IPS DF 6.9 (cell line): Measurements from ENCODE around the gene NFRKB.

Experiments
- DNase-seq: peaks from one replicate; pipeline ENCODE4 v3.0.0-alpha.2; 2013; ENCODE audit warnings: low read depth, low spot score
- H3K27ac ChIP-seq: one replicate; pipeline ENCODE4 v1.5.1; 2013; ENCODE audit warnings: low read length, control low read depth
- H3K27me3 ChIP-seq: 2 replicates; pipeline ENCODE4 v1.6.1; 2013; ENCODE audit warnings: mild to moderate bottlenecking, low read length; ENCODE audit not compliant: control insufficient read depth, insufficient read depth
- H3K36me3 ChIP-seq: 2 replicates; pipeline ENCODE4 v1.6.1; 2013; ENCODE audit warnings: low read length; ENCODE audit not compliant: control insufficient read depth, insufficient read depth
- H3K4me1 ChIP-seq: 2 replicates; pipeline ENCODE4 v1.6.1; 2013; ENCODE audit warnings: low read length; ENCODE audit not compliant: control insufficient read depth, insufficient read depth
- H3K4me3 ChIP-seq: 2 replicates; pipeline ENCODE4 v1.5.1; 2013; ENCODE audit warnings: mild to moderate bottlenecking, low read length
- H3K9me3 ChIP-seq: 2 replicates; pipeline ENCODE4 v1.6.1; 2013; ENCODE audit warnings: low read length, inconsistent platforms; ENCODE audit not compliant: control insufficient read depth, insufficient read depth
- WGBS: extraction: QIAGEN DNeasy Blood & Tissue Kit; methylation state at CpG from one replicate; pipeline ENCODE4 v1.1.7; 2013; ENCODE audit warnings: mixed read lengths, missing lambda C conversion rate; ENCODE audit not compliant: insufficient read length, insufficient coverage; 5-methylcytosine and 5-hydroxymethylcytosine counted together

The NFRKB gene

DNA sequence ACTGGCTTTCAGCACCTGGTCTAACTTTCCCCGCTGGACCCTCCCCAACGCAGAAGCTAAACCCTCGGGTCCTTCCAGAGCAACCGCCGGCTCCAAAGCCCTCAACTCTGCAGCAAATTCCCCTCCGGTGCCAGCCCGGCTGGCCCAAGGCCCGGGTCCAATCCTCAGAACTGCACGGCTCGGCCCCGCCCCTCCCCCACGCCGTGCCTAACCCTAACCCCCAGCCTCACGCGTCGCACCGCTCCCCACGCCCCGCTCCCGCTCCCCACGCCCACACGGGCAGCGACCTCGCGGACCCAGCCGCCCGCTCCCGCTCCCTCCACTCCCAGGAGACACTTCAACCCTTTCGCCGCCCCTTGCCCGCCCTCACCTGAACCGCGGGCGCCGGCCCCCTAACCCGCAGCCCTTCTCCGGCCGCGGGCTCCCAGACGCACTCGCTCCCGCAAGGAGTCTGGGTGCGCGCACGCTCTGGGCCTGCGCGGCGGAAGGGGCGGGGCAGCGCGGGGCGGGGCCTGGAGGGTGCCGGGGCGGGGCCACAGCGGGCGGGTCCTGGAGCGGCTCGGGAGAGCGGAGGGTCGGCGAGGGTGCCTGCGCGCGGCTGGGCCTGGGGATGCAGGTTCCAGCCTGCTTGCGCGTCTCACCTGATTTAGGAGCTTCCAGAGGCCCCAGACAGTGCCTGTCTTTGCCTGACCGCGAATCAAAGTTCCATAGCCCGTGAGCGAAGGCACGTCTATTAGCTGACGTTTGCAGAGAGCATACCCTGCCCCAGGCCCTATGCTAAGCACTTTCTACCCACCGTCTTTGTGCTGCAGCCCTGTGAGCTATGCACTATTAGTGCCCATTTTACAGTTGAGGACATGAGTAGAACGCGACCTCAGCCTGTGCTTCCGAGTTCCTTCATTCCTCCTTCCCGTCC is at the start of gene NFRKB:
Gene NFRKB, minus strand, starts transcription at position 453 of the 916 bp plus-strand sequence. CDS start 2,729 bp downstream, outside the sequence.
- Histone ChIP-seq H3K27me3 (no peaks in the 10 kb centered on the region), H3K9me3 (no peaks in the 10 kb centered on the region), H3K27ac (no peak within 1 kb of the TSS), H3K36me3 (peaks cover 7% of the 10 kb centered on the region; the same call in 1 of the 2 replicates), H3K4me3 (peak within 1 kb of the TSS; percentile 96), H3K4me1 (no peaks in the 10 kb centered on the region)
- no CpG with 5 or more reads among the region's 77 CpGs for WGBS
- peak; percentile 25 for DNase-seq

DNA sequence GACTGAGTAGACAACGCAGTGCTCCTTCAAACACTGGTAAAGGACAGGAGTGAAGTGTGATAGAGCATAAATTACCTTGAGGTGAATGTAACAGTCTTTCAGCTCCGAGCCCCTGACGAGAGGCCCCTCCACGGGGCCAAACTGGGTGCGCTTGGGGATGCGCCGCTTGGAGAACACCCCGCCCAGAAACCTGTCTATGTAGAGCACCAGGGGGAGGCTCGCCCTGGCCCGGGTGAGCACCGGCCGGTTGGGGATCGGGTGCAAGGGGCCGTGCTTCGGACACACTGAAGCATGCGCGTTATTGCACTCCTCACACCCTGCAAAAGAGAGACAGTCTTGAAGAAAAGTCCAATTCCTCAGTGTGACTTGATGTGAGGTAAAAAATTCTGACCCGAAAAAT is 49.3 kb upstream of the NFRKB start:
- H3K27ac ChIP-seq = no peak overlapping the region
- H3K4me3 ChIP-seq = no peak overlapping the region
- no peaks in the 10 kb centered on the region for H3K9me3 ChIP-seq
- no peaks in the 10 kb centered on the region for H3K27me3 ChIP-seq
- H3K36me3 ChIP-seq = peaks cover 3% of the 10 kb centered on the region; the same call in 1 of the 2 replicates
- no peak for DNase-seq
- no CpG with 5 or more reads among the region's 18 CpGs for WGBS
- H3K4me1 ChIP-seq = no peaks in the 10 kb centered on the region

DNA sequence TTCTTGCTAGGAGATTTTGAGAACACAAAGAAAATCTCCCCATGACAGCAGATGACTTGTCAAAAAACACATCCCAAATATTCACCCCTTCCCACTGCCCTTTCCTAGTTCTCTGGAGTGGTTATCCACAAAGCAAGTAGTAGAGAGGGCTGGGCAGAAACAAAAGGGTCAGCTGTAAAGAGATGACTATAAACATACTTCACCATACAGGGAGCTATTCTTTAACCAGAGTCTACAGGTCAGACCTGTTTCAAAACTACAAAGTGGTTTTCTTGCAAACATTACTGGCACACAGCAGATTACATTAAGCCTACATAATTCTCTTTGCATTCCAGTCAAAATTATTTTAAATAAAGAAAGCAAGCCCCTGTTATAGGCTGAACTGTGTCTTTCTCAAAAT is 47.7 kb upstream of the NFRKB start:
- no peaks in the 10 kb centered on the region for H3K4me1 ChIP-seq
- H3K36me3 ChIP-seq = peaks cover 3% of the 10 kb centered on the region; the same call in 1 of the 2 replicates

DNA sequence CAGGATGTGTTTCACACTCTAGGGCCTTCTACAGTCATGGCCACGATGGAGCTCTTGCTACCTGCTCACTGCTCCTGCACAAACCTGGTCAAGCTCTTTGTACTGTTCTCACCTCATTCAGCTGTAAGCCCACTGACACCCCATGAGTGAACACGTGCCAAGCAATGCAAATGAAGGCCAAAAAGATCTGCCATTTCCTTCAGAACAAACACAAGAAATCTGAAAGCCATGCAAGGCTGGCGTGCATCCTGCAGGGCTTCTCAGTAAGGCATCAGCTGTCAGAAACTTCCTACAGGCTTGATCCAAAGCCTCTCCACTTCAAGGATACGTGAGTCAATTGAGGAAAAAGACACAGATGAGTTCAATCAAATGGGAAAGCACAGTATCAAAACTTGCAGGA is 44.1 kb upstream of the NFRKB start:
- Histone ChIP-seq H3K36me3 (no peaks in the 10 kb centered on the region), H3K4me1 (no peaks in the 10 kb centered on the region; the same call in 1 of the 2 replicates), H3K4me3 (no peak overlapping the region), H3K27ac (no peak overlapping the region), H3K27me3 (no peaks in the 10 kb centered on the region), H3K9me3 (no peaks in the 10 kb centered on the region)
- DNase-seq = no peak
- WGBS = no CpG with 5 or more reads among the region's 4 CpGs

More for the DNA sequence above, 47.7 kb upstream of the NFRKB start:
- no peak overlapping the region for H3K27ac ChIP-seq
- no peak for DNase-seq
- no peaks in the 10 kb centered on the region for H3K9me3 ChIP-seq
- no peaks in the 10 kb centered on the region for H3K27me3 ChIP-seq
- no peak overlapping the region for H3K4me3 ChIP-seq

DNA sequence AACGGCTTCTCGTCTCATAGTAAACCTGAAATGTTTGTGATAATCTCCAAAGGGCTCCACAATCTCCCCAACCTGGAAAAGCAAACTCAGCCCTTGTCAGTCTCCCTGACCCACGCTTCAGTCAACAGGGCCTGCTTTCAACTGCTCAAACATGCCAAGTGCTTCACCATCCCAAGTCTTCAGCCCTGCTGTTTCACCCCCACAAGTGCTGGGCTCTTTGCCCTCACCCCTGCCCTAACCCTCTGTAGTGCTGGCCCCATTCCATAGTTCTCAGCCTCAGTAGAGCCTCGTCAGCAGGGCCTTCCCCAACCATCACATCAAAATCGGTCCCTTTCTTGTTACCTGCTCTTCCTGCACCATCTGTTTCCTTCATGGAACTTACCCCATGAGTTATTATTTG is 43.4 kb upstream of the NFRKB start:
- Histone ChIP-seq H3K27ac (no peak overlapping the region), H3K9me3 (no peaks in the 10 kb centered on the region), H3K4me3 (no peak overlapping the region), H3K4me1 (no peaks in the 10 kb centered on the region; the same call in 1 of the 2 replicates), H3K36me3 (no peaks in the 10 kb centered on the region), H3K27me3 (no peaks in the 10 kb centered on the region)
- no peak for DNase-seq
- WGBS = no CpG with 5 or more reads among the region's 5 CpGs

DNA sequence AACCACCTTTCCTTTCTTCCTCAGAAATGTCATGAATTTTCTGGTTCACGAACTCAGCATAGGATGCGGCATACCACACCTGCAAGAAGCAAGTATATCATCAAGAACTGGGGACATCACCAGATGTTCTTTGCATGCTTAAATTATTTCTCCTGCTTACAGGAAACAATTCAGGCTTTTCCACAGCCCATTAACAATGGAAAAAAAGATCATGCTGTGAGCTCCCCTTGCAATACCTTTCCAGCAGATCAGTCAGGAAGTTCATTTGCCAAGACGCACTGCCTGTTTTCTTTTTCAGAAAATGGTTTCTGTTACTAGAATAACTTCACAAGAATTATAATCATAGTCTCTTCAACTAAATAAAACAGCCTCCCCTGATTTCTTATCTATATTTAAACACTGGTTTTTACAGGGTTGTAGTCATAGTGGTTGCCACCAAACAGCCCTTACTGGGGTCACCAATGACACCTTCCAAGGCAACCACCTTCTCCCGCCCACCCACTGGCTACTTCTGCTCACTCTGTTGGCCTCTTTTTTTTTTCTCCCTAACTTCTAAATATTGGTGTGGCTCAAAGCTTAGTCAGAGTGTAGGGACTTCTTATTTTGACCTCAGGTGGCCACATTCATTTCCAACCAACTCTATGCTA is 42.3 kb upstream of the NFRKB start:
- Histone ChIP-seq H3K4me3 (no peak overlapping the region), H3K4me1 (no peaks in the 10 kb centered on the region; the same call in 1 of the 2 replicates), H3K36me3 (no peaks in the 10 kb centered on the region), H3K27me3 (no peaks in the 10 kb centered on the region), H3K9me3 (no peaks in the 10 kb centered on the region), H3K27ac (no peak overlapping the region)
- DNase-seq = no peak
- WGBS = no CpG with 5 or more reads among the region's 4 CpGs

DNA sequence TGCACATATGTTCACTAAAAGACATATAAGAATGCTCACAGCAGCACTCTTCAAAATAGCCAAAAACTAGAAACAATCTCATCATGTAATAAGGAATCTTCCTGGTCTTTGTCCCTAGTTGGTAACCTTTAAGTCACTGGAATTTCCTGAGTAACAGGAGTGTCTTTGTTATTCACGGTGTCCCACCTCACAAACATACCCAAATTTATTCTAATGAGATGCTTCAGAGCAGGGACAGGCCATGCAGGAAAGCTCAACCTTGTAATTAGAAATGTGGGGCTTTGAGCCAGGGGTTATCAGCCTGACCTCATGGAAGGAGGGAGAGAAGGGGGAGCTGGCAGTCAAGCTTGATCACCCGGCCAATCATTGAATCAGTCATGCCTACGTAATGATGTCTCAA is 40.3 kb upstream of the NFRKB start:
- WGBS = no CpG with 5 or more reads among the region's 3 CpGs

DNA sequence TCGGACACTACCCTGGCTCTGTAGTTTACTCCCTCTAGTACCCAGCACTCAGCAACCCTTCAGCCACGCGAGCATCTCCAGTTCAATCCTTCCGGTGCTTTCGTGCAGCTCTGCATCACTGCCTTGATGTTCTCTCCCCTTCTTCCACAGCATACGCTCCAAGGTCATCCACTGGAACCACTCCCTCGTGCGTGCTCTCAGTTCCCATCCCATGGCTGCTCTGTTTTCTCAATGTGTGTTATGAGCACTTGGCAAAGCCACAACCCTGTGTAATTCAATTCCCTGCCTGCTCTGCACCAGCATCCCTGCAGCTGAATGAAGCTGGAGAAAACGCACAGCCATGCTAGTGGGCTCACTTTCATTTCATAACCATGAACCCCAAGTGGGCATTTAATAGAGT is 38.5 kb upstream of the NFRKB start:
- no peak overlapping the region for H3K4me3 ChIP-seq
- H3K4me1 ChIP-seq = no peaks in the 10 kb centered on the region; the same call in 1 of the 2 replicates
- no CpG with 5 or more reads among the region's 9 CpGs for WGBS
- H3K36me3 ChIP-seq = no peaks in the 10 kb centered on the region
- H3K27me3 ChIP-seq = no peaks in the 10 kb centered on the region
- no peak for DNase-seq
- no peak overlapping the region for H3K27ac ChIP-seq
- H3K9me3 ChIP-seq = no peaks in the 10 kb centered on the region

More for the DNA sequence above, 40.3 kb upstream of the NFRKB start:
- H3K9me3 ChIP-seq = no peaks in the 10 kb centered on the region
- H3K27me3 ChIP-seq = no peaks in the 10 kb centered on the region
- no peaks in the 10 kb centered on the region for H3K36me3 ChIP-seq
- H3K4me3 ChIP-seq = no peak overlapping the region
- H3K4me1 ChIP-seq = no peaks in the 10 kb centered on the region; the same call in 1 of the 2 replicates
- H3K27ac ChIP-seq = no peak overlapping the region
- no peak for DNase-seq

DNA sequence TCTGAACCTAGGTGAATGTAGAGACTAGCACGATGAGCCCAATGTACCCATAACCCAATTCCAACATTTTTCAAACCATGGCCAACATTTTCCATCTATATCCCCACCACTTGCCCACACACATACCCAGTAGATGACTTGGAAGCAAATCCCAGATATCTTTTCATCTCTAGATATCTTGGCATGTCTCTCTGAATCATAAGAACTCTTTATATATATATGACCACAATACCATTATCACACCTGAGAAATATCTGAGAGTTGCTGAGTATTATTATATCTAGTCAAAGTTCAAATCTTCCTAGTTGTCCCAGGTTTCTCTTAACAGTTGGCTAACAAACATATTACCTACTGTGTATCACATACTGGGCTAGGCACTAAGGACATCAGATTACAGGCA is 37.9 kb upstream of the NFRKB start:
- Histone ChIP-seq H3K9me3 (no peaks in the 10 kb centered on the region), H3K4me1 (no peaks in the 10 kb centered on the region; the same call in 1 of the 2 replicates), H3K27ac (no peak overlapping the region), H3K27me3 (no peaks in the 10 kb centered on the region), H3K36me3 (no peaks in the 10 kb centered on the region; the same call in 1 of the 2 replicates), H3K4me3 (no peak overlapping the region)
- WGBS = no CpG with 5 or more reads among the region's 1 CpG
- DNase-seq = no peak

DNA sequence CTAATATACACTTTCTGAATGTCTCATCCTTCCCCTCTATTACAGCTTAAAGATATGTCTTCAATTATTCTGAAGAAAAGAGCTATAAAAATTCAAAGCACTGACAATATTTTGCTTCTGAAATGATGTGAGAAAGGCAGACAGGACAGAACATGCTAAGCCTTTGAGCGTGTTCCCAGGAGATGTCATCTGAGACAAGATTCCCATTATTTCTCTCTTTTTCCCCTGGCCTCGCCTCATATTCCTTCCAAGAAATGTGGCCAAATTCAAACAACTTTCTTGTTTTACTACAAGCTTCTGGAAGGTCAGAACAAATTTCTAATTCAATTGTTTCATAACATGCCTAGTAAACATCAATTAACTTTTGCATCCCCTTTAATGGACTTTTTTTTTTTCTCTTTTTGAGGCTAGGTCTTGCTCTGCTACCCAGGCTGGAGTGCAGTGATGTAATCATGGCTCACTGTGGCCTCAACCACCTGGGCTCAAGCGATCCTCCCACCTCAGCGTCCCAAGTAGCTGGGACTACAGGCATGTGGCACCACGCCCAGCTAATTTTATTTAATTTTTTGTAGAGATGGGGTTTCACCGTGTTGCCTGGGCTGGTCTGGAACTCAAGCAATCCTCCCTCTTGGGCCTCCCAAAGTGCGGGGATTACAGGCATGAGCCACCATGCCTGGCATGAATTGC is 37.1 kb upstream of the NFRKB start:
- no peaks in the 10 kb centered on the region; the same call in 1 of the 2 replicates for H3K36me3 ChIP-seq
- H3K9me3 ChIP-seq = no peaks in the 10 kb centered on the region
- no peak overlapping the region for H3K4me3 ChIP-seq
- DNase-seq = no peak
- H3K27ac ChIP-seq = no peak overlapping the region
- no peaks in the 10 kb centered on the region; the same call in 1 of the 2 replicates for H3K4me1 ChIP-seq
- WGBS = no CpG with 5 or more reads among the region's 7 CpGs
- H3K27me3 ChIP-seq = no peaks in the 10 kb centered on the region
